Central memory CD4-positive, alpha-beta T cell (primary cell): ENCODE results near the gene DPM1.
"Not testable (repeated sequence)": the region's sequence is repeated elsewhere in the genome, so short reads cannot be mapped to it uniquely, and the experiment has no call there.

Source experiments
- DNase-seq: peaks from one replicate; pipeline ENCODE4 v3.0.0; 2022

The DPM1 gene

DNA sequence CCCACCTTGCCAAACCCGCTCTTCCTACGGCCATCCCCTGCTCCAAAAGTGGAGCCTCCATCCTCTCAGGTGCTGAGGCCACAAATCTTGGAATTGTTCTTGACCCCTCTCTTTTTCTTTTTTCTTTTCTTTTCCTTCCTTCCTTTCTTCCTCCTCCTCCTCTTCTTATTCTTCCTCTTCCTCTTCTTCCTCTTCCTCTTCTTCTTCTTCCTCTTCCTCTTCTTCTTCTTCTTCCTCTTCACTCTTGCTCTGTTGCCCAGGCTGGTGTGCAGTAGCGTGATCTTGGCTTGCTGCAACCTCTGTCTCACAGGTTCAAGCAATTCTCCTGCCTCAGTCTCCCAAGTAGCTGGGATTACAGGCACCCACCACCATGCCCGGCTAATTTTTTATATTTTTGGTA is 20.2 kb upstream of the DPM1 start:
- not testable (repeated sequence) for DNase-seq

DNA sequence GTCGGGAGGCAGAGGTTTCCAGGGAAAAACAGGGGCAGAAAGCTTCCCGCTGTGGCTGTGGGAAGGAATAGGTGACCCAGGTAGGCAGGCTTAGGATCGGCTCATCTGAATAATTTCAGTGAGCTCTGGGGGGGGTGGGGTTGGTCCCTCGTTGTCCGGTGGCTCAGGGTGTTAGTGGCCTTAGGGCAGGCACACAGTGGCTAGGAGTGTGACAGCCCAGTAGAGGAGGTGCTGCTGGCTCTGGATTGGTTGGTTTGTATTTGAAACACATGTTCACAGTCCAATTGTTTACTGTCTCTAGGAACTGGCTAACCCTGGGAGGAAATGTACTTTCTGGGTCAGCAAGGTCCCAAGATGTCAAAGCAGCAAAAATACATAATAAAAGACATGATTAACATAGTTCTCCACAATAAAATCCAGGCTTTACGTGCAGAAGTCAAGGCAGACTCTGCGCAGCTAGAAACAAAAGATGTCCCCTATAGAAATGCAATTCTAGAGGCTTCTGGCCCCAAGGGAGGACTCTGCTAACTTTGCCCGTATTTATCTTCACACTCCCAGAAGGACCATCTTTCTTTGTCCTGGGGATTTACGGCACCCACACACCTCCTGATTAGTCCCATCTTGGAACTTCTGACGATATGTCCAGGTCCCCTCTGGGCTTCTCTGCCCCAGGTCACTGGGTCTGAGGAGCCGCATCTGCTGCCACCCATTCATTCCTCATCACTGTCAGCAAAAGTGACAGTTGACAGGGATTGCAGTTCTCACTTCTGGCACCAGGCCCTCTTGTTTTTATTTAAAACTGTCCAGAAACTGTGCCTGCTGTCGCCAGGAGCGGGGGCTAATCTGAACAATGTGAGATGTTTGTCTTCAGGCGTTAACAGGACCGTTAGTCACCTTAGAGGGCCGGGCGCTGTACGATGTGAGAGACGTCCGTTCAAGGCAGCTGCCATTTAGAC is 19.0 kb upstream of the DPM1 start:
- no peak for DNase-seq

DNA sequence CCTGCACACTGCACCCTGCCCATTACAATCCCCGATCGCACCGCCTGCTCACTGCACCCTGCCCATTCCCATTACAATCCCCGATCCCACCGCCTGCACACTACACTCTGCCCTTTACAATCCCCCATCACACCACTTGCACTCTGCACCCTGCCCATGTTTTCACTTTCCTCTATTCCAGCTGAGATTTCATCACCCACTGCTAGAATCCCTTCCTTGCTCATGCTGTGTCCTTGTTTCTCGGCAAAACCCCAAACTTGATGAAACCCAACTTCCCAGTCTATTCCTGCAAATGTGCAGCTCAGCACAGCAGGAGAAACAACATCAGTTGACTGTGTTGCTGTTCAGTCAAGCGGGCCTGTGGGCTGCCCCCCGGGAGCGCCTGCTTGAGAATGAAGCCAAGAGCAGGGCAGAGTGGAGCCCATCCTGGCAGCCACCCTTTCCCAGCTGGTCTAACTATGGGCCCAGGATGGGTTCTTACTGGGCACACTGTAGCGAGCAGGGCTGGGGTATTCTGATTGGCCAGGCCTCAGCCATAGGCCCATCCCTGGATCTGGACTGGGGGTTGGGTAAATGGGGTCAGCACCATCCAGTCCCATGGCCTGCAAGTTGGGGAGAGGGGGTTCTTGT is 17.5 kb upstream of the DPM1 start:
- DNase-seq: no peak

DNA sequence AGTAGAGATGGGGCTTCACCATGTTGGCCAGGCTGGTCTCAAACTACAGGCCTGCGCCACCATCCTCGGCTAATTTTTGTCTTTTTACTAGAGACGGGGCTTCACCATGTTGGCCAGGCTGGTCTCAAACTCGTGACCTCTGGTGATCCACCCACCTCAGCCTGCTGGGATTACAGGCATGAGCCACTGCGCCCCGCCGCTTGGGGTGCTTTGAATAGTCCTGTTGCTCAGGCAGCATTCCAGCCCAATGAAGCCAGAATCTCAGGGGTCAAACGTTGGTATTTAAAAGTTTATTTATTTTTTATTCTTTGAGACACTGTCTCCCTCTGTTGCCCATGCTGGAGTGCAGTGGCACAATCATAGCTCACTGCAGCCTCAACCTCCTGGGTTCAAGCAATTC is 11.6 kb upstream of the DPM1 start:
- no peak for DNase-seq

DNA sequence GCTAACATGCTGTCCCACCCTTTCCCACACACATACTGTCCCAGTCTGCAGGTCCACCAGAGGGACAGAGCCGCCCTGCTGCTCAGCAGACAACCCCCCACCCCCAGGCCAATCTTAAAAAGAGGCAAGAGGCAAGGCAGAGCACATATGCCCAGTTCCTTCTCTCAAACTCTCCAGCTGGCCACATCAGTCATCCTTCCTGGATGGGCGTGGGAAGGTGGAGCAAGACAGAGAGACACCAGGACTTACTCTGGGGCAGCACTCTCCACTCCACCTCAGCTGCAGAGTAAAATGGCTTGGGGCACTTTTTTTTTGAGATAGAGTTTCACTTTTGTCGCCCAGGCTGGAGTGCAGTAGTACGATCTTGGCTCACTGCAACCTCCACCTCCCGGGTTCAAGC is 11.1 kb upstream of the DPM1 start:
- no peak for DNase-seq

DNA sequence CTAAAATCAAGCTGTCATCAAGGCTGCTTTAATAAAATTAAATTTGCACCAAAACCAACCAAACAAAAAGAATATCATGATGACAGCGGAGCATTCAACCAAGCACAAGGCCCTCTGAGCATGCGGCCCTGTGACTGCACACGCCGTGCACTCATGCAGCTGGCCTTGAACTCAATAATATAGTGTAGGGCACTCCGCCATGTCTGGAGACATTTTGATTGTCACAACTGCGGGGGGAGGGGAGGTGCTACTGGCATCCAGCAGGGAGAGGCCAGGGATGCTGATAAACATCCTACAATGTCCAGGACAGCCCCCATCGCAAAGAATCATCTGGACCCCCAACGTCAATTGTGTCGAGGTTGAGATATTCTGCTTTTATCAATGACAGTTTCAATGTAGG is 10.0 kb upstream of the DPM1 start:
- DNase-seq: no peak

DNA sequence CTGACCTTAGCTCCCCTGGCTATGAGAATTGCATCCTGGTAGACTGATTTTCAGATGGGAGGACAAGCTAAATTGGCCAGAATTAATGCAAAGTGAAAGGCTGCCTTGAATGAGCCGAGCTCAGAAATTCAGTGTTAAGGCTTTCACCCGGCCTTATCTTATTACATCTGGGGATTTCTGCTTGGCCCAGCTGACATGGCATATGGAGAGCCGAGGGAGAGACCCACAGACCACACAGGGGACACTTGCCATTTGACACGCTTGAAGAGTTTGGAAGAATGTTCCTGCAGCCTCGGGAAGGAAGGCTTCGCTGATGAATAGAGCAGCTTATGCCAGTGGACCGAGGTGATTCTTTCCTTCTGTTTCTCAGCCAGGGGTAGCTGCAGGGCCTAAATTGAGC is 9.3 kb upstream of the DPM1 start:
- DNase-seq: no peak

DNA sequence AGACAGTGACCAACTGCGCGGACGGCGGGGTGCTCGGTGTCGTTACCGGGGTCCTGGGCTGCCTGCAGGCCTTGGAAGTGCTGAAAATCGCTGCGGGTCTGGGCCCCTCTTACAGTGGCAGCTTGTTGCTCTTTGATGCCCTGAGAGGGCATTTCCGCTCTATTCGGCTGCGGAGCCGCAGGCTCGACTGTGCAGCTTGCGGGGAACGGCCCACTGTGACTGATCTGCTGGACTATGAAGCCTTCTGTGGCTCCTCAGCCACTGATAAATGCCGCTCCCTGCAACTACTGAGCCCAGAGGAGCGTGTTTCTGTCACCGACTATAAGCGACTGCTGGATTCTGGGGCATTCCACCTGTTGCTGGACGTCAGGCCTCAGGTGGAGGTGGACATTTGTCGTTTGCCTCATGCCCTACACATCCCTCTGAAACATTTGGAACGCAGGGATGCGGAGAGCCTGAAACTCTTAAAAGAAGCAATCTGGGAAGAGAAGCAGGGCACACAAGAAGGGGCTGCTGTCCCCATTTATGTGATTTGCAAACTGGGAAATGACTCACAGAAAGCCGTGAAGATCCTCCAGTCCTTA is 1.3 kb upstream of the DPM1 start:
- DNase-seq: no peak

DNA sequence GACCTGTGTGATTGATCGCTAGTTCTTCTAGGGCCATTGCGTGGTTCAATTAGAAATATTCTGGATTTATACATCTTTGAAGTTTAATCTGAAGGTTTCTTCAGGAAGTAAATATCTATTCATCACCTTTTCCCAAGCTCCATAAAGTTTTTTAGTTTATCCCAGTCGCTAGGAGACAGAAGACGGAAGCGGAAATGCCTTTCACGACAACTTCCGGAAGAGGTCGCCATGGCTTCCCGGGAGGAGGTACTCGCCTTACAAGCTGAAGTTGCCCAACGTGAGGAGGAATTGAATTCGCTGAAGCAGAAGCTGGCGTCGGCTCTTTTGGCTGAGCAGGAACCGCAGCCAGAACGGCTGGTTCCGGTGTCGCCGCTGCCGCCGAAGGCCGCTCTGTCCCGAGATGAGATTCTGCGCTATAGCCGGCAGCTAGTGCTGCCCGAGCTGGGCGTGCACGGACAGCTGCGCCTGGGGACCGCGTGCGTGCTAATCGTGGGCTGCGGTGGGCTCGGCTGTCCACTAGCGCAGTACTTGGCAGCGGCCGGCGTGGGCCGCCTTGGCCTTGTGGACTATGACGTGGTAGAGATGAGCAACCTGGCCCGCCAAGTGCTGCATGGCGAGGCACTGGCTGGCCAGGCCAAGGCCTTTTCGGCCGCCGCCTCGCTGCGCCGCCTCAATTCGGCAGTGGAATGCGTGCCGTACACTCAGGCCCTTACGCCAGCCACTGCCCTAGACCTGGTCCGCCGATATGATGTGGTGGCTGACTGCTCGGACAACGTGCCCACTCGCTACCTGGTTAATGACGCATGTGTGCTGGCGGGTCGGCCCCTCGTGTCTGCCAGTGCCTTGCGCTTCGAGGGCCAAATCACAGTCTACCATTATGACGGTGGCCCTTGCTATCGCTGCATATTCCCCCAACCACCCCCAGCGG is 547 bp upstream of the DPM1 start, which contains the start of gene MOCS3:
TSS of gene MOCS3 (plus strand) at position 204 of the 928 bp plus-strand sequence. CDS start at position 229, 25 bp downstream.
- peak; percentile 90 for DNase-seq

DNA sequence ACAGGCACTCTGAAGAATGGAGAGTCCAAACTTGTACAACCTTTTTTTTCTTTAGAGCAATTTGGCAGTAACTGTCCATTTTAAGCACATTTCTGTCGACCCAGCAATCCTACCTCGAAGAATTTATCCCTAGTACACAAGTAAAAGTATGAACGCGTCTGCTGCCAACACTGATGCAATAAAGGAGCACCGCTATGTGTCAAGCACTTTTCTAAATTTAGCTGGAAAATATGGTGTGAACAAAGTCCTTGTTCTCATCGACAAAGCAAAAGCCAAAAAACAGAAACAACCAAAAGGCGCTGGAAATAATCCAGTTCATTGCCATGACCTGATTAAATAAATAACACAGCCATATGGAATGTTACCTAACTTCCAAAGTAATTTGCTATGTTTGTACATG is 1.1 kb downstream of the DPM1 start:
- no peak for DNase-seq

DNA sequence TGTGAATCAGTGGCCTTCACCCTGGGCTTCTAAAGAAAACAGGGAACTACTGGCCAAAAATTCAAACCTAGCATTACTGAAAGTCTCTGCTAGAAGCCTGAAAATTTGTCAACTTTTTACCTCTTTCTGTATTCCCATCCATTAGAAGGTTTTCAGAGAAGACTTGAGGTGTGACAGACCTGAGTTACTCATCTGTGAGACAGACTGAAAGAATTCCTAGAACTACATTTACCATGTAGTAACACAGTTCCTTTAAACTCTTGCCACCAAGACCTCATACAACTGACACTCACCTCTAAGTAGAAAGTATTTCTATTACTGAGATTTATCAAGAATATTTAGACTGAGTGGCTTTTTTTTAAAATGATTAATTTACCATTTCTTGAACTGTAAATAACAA is 4.5 kb downstream of the DPM1 start:
- DNase-seq: no peak

DNA sequence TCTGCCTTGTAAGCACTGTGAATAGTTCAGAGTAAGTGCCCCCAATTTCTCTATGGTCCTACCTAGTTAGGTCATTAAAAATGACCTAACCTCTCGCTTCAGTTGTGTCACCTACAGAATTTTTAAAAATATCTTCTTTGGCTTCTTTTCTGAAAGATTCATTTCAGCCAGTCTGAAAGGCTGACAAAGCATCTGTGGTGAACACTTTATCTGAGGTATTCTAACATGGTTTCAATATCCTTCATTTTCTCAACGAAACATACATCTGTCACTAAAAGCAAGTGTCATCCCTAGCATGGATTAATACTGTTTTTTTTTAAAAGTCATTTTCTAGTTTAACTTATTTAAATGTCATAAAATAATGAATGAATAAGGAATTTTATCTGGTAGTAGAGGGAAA is 5.1 kb downstream of the DPM1 start:
- DNase-seq: no peak

DNA sequence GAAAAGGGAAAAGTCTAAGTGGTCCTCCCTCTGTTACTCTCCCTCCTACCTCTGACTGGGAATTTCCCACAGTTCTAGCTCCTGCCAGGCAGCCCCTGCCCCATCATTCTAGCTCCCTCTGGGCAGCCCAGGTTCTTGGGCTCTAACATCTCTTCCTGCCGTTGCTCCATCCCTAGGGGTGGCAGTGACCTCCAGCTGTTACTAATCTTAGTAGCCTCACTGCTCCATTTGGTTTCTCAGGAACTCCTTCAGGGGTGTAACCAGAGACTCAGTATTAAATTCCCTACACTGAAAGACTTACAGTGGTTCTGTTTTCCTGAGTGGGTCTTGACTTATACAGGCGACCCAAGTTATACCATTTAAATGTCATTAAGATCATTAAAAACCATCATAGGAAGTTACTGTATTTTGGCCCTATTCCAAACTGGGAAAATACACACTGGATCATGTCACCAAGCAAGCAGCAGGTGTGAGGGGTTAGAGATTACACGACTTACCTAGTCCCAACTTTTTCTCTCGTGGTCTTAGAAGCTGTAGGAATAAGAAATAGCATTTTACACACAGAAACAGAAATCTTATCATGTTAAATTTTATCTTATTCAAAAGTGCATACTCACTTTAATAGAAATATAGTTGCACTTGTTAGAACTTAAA is 10.1 kb downstream of the DPM1 start:
- DNase-seq: no peak

DNA sequence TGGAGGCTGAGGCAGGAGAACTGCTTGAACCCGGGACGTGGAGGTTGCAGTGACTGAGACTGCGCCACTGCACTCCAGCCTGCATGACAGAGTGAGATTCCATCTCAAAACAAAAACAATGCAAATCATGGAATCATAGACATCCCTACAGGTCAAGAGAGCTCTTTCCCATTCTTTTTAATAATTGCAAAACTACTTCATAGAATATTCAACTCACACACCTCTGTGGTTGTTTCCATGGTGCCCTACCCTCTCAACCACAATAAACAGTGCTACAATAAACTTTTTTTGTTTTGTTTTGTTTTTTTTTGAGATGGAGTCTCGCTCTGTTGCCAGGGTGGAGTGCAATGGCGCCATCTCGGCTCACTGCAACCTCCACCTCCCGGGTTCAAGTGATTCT is 15.3 kb downstream of the DPM1 start:
- no peak for DNase-seq

DNA sequence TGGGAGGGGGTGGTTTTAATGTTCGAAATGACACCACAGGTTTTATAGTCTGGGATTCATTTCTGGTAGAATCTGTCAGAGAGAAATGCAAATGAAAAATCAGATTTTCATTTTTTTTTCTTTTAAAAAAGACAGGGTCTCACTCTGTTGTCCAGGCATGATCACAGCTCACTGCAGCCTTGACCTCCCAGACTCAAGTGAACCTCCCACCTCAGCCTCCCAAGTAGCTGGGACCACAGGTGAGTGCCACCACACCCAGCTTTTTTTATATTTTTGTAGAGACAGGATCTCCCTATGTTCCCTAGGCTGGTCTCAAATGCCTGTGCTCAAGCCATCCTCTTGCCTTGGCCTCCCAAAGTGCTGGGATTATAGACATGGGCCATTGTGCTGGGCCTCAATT is 24.7 kb downstream of the DPM1 start:
- no peak for DNase-seq

DNA sequence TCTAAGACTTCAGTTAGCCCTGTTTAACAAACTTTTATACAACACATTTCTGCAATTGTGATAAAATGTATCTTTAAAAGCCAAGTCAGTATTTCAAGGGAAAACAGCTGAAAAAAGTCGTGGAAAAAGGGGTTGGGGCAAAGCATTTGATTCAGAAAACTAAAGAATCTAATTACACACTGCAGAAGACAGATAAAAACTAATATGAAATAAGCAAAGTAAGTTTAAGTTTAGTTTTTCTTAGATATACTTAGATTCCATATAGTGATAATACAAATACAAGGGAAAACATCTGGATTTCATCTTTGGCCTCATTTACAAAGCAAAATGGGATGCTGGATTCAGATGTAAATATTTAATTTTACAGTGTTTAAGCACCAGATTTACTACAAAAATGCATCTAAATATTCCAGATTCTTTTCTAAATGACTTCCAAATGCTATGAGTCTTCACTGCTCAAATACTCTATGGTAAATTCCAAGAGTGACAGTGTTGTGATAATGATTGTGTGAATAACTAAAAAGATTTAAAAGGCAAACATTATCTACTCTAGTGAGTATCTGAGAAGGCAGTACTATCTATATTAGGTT is 25.5 kb downstream of the DPM1 start:
- no peak for DNase-seq

DNA sequence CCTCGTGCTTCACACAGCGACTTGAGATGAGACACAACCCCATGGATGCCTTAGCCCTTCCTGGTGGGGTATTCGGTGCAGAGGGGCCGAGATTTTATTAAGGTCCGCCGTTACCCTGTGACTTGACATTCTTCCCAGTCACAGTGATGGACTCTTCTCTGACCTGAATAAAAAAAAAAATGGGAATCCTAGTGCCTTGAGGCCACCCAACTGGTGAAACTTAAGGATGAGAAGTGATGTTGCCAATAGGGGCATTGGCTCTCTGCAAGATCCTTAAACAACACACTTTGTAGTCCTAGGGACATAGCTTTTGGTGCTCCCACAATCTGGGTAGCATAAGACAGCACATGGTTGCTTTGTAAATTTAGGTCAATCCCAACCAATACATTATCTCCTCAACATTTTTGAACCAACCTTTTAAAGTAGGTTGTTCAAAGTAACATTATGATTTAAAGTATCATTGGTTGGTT is 26.3 kb downstream of the DPM1 start:
- DNase-seq: no peak

DNA sequence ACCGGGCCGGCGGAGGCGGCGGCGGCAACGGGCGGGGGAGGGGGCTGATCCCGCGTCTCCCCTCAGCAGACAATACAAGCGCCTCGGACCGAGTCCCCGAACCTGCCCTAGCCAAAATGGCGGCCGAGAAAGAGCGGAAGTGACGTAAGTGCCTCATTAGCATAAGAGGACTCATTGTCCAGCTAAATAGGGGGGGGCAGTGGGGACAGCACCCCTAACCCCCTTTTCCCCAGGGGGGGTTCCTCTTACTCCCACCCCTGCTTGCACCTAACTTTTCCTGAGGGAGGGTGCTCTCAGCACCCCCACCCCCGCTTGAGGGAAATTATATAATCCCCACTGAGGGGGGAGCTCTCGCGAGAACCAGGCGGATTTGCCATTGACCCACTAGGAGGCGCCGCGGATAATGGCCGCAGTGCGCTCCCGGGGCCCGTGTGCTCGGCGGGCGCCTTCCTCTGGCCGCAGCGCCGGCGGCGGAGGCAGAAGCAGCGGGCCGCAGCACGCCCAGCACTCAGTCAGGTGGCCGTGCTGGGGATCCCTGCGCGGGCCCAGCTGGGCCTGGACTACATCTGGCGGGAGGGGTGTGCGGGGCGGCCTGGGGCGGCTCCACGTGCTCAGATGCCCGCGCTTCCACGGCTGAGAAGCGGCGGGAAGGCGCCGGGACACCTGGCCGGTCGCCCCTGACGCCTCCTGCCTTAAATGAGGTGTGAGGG is 26.9 kb downstream of the DPM1 start, which contains the start of gene ADNP:
TSS of gene ADNP (minus strand) at position 132 of the 710 bp plus-strand sequence. CDS start 27,441 bp downstream, outside the sequence.
- DNase-seq: peak; percentile 91

DNA sequence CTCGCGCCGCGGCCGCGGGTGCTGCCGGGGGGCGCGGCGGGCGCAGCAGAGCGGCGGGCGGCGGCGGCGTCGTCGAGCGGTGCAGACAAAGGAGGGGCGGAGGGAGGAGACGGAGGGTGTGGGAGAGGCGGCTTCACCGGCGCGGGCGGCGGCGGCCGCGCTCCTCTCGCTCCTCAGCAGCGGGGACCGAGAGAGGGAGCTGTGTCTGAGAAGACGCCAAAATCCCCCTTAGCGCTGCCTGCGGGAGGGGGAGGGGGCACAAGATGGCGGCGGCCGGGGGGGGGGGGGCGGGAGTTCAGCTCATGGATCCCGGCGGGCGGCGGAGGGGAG is 27.4 kb downstream of the DPM1 start:
- no peak for DNase-seq

DNA sequence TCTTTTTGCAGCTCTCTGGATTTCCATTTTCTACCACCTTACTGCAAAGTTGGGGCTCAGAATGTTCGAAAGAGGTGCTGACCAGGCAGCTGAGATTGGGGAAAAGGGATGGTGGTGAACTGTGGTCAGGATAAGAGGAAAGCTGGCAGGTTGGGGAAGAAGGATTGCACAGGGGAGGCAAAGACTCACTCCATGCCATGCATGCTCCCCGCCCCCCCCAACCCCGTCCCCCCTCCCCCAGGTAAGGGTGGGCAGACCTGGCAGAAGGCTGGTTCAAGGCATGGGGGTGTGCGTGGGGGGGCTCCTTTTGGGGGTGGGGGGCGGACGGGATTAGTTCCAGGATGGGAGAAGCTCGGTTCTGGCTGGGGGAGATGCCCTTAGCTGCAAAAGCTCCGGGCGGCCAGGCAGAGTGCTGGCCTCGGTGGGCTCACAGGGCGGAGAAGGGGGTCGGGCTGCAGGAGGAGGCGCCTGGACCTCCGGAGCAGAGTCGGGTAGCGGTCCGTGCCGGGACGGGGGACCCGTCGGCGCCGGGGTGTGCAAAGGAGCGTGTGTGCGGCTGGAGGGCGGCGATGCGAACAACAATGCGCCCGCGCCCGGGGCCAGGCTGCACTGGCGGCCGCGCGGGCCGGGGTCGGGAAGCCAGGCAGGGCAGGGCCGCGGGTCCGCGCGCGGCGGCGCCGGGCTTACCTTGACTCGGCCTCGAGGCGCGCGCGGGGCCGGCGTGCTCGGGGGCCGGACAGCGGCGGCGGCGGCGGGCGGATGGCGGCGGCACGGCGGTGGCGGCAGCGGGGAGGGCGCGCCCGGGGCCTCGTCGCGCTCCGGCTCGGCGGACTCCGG is 28.0 kb downstream of the DPM1 start:
- DNase-seq: no peak
